GM18505 (cell line): ENCODE measurements around the gene TAF3.

Source experiments
- ATAC-seq: cut with Tn5 transposase; IDR thresholded peaks from one replicate; pipeline ENCODE4 v1.9.1; 2021; ENCODE audit not compliant: unreplicated experiment
- POLR2A ChIP-seq: IDR thresholded peaks from 4 replicates; pipeline ENCODE4 v1.6.1; 2011; ENCODE audit warnings: borderline replicate concordance; ENCODE audit not compliant: insufficient read depth, insufficient read length; ENCODE audit errors: extremely low read depth

Gene TAF3

DNA sequence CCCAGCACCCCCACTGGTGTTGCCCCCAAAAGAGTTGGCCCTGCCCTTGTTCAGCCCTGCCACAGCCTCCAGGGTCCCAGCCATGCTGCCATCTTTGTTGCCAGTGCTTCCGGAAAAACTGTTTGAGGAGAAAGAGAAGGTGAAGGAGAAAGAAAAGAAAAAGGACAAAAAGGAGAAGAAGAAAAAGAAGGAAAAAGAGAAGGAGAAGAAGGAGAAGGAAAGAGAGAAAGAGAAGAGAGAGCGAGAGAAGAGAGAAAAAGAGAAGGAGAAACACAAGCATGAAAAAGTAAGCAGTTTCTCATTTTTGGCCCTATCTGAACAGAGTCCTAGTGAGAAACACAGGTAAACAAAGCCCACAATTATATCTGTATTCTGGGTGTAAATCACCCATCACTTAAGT is 147.2 kb downstream of the TAF3 start:
- no peak for ATAC-seq
- no peak for TF ChIP-seq POLR2A

DNA sequence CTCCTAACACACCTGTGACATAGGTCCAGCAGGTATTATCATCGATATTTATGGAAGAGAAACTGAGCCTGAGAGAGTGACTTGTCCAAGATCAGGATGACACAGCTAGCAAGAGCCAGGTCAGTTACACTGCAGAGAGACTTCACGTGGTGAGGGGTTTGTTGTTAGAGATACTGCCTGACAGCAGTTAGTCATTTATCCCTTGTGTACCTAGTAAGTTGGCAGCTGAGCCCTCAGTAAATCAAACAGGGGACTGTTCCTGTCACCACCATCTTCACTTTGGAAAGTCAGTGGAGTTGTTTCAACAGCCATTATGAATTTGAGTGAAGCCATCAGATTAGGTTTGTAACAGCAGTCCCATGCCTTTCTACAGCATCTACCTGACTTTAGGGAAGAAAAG is 148.7 kb downstream of the TAF3 start:
- TF ChIP-seq POLR2A, result no peak
- ATAC-seq, result no peak

DNA sequence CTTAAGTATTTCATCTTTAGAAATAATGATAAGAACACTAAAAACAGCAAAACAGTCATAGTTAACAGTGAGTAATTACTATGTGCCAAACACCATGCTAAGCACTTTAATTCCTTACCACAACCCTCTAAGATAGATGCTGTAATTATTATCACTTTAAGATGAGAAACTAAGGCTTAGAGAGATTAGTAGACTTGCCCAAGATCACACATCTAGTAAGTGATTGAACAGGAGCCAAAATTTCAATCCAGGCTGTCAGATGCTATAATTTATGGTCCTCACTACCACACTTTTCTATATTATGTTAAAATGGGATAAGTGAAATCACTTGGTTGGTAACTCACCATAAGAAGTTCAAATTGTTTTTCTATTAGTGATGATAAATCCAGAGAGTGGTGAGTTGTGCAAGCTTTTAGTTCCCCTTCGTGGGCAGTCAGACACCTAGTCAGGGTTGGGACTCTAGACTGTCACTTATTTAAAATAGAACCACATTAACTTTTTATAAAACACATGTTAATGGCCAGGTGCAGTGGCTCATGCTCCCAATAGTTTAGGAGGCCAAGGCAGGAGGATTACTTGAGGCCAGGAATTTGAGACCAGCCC is 150.3 kb downstream of the TAF3 start:
- TF ChIP-seq POLR2A, result no peak
- no peak for ATAC-seq

DNA sequence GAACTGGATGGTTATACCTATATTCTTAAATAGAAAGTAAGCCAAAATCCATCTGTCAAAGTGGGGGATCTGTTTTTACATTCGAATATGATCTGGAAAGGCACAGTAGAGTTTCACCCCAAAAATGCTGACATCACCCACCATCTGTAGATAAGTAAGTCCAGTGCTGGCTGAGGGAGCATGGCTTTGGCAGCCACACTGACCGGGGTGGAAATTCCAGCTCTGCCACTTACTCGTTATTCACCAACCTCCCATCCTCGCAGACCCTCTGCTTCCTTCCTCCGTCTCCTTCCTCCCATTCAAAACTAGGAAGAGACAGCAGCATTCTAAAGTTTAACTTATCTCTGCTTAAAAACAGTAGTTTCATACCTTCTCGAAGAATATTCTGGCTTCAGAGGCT is 151.3 kb downstream of the TAF3 start:
- no peak for ATAC-seq
- no peak for TF ChIP-seq POLR2A

DNA sequence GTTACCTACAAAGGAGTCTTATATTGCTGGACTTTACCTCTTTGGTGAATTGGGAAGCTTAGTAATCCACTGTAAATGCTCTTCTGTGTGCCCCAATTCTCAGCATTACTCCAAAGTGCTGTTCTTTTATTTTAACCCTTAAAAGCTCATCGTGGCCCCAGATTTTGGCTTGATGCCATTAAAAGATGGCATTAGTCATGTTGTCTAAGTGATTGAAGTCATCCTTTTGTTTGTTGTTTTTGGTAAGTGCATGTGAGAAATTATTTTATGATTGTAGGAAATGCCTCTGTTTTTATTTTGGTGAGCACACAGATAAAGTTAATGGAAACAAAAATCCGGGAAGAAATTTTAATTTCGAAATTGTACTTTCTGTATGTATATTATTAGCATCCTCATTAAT is 153.6 kb downstream of the TAF3 start:
- ATAC-seq, result no peak
- TF ChIP-seq POLR2A, result no peak

DNA sequence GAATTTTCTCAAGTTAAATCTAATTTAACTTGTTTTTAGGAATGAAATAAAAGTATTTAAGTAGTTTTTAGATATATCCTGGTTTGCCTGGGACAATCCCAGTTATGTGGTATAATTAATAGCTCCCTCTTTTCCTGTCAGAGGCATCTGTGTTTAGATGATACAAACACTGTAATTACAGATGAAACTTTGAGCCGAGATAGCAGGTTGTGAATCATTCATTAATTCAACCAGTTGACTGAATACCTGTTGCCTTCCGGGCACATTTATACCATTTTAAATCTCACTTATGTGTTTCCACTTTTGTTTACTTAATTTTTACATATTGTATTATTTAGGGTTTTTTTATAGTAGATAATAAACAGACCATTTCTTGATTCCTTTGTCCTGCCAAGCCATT is 154.1 kb downstream of the TAF3 start:
- TF ChIP-seq POLR2A, result no peak
- ATAC-seq, result no peak

DNA sequence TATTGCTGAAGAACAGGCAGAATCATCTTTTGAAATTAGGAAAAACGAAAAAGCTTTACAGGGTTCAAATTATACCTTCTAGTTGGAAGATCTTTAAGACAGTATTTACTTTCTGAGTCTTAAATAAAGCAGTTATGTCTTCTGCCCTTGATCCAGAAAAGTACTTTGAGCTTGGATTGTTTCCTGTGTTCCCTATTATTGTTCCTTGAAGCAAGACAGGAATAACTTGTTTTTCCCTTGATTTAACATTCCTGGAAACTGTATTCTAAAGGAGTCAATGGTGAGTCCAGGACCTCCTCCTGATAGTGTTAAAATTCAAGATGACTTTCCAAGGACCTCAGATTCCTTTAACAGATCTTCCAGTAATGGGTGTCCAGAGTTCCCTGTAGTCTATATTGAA is 161.9 kb downstream of the TAF3 start:
- no peak for TF ChIP-seq POLR2A
- ATAC-seq, result no peak

DNA sequence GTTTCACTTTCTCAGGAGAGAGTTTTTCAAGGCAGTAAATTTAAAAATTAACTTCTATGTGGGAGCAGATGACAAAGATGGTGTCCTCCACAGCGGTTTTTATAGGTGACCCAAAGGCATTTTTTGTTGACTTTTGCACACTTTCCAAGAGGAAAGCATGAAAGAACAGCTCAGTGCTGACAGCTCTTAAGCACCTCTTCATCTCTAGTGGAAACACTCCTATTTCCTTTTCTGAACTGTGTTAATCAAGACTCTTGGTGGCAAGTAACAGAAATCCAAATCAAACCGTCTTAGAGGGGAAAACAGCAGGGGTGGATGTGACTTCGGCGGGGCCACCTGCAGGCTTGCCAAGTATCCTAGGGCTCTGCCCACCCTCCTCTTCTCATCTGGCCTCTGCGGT is 164.4 kb downstream of the TAF3 start:
- ATAC-seq, result no peak

DNA sequence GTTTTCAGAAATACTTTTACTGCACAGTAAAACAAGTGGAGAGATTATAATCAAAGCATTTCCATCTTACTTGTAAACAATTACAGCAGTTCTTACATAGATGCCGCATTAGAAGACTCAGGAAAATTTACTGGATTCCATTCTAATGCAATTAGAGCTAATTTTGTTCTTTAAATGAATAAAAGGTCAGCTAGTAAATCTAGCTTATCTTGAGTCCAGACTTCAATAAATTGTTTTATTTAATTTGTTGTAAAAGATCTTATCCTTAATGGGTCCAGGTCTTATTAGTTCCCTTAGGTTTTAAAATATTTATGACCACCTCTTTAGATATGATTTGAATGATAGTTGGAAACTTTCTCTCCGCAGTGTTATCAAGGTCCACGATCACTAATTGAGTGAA is 166.0 kb downstream of the TAF3 start:
- TF ChIP-seq POLR2A, result no peak

More for the DNA sequence above, 164.4 kb downstream of the TAF3 start:
- TF ChIP-seq POLR2A, result no peak

DNA sequence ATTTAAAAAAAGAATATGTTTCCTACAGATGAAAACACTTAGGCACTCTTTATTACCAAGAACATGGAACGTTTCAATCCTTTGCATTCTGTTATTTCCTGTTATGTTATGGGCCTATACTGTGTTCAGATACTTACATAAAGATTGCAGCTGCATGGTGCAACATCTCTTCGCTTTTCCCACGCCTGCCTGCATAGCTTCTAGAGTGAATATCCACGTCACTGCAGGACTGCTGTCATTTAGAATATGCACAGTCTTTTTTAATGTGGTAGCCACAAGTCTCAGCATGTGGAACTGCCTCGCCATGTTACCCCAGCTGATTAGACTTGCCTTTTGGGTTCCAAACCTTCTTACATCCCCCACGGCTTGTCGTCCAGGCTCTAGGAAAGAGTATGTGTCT is 166.6 kb downstream of the TAF3 start:
- no peak for ATAC-seq
- no peak for TF ChIP-seq POLR2A

More for the DNA sequence above, 166.0 kb downstream of the TAF3 start:
- no peak for ATAC-seq

DNA sequence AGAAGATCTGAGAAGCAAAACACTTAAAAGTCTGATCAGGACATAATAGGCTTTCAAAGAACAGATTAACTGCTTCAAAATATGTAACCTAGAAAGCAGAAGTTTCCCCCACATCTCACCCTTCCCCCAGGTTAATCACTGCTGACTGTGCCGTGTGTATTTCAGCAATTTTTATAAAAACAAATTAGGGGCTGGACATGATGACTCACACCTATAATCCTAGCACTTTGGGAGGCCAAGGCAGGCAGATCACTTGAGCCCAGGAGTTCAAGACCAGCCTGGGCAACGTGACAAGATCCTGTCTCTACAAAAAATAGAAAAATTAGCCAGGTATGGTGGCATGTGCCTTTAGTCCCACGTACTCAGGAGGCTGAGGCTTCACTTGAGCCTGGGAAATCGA is 168.5 kb downstream of the TAF3 start:
- no peak for ATAC-seq
- TF ChIP-seq POLR2A, result no peak

DNA sequence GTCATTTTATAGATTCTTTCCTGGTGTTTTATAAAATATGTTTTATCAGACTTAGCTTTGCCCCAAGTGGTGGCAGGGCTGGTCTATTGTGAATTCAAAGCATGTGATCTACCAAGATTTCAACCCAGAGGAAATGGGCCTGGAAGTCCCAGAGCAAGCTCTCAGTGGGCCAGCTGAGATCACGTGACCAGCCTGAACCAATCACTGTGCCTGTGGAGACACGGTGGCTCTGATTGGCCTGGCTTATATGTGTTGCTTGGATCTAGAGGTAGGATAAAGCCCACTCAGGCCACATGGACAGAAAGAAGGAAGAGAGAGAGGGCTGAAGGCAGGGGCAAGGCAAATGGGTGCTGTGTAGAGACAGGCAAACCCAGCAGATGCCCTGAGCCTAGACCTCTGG is 170.7 kb downstream of the TAF3 start:
- ATAC-seq, result no peak
- TF ChIP-seq POLR2A, result no peak

DNA sequence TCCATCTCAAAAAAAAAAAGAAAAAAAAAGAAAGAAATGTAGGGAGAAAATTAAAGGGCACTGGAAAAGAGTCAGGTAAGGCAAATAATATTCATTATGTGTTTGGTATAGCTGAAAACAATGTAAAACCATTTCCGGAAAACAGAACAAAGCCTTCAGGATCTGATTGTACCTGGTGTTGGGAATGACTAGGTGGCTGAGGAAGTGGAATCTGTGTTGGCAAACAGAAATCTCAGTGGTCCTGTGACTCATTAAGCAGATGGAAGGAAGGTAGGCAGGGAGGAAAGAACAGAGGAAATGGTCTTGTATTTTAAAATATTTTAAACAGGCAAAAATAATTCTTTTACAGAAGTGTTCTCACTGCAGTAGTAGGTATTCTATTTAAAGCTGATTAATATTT is 180.5 kb downstream of the TAF3 start:
- TF ChIP-seq POLR2A, result no peak
- ATAC-seq, result no peak

DNA sequence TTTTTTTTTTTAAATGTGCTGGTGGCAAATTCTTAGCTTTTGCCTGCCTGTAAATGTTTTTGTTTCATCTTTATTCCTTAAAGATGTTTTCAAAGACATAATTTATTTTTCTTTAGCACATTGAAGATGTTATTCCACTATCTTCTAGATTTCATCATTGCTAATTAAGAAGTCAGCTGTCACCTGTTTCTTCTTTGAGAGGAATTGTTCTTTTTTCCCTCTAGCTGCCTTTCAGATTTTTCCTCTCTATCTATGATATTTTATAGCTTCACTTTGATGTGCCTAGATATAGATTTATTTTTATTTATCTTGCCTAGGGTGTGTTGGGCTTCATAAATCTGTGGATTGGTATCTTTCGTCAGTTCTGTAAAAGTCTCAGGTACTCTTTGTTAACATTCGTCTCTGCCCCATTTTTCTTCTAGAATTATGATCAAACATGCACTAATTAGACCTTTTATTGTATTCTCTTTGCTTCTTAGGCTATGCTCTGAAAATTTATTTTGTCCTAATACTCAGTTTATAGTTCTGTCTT is 186.2 kb downstream of the TAF3 start:
- TF ChIP-seq POLR2A, result no peak
- no peak for ATAC-seq

DNA sequence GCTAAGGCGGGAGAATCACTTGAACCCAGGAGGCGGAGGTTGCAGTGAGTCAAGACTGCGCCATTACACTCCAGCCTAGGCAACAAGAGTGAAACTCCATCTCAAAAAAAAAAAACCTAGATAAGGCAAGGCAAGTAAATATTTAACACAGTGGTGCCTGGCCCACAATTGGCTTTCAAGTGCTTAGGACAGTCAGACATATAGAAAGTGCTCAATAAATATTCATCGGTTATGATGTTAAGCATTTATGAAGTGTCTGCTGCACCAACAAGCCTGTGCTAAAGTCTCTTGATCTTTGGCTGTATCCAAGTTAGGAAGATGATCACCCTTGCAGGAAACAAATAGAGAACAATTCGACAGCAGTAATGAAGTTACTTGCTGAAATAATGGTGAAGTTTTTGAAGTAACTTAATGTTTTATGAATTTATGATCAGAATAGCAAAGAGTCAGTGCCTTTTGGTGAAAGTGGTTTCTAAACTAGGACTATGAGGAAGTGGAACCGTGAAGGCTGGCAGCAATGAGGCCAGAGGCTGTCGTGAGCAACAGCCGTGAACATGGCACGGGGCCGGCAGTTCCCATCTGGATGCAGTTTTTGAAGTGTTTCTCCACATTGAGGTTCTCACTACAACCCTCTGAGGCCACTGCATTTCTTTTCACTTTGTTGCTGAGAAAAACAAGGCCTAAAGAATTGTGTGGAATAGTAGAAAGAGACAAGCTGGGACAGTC is 188.1 kb downstream of the TAF3 start:
- ATAC-seq, result no peak
- TF ChIP-seq POLR2A, result no peak

DNA sequence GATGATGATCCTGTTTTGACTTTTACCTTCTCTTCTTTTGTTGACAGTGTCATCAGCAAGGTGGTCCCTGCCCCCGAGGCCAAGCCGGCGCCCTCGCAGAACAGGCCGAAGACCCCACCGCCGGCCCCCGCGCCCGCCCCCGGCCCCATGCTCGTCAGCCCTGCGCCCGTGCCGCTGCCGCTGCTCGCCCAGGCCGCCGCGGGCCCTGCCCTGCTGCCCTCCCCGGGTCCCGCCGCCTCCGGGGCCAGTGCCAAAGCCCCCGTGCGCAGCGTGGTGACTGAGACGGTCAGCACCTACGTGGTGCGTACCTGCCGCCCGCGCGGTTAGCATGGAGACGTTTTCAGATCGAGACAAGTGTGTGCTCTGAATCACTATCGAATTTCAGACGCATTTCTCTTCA is 190.7 kb downstream of the TAF3 start:
- no peak for ATAC-seq
- no peak for TF ChIP-seq POLR2A
